H1 (cell line): Measurements from ENCODE around the gene AGRN.

Experiments
- NANOG ChIP-seq: IDR thresholded peaks from 2 replicates; pipeline ENCODE4 v1.6.1; 2011; ENCODE audit warnings: low read length, low read depth, mild to moderate bottlenecking, inconsistent platforms; ENCODE audit not compliant: insufficient read depth, poor library complexity, severe bottlenecking
- POLR2A ChIP-seq, 2 experiments: IDR thresholded peaks; 1 replicate in 1 of 2; 2 replicates in 1 of 2; pipeline ENCODE4 v1.6.1; 2011; ENCODE audit warnings: low read depth in 2 of 2, low read length in 2 of 2, mild to moderate bottlenecking in 2 of 2; ENCODE audit errors: control extremely low read depth in 1 of 2
- POLR2AphosphoS5 ChIP-seq: IDR thresholded peaks from 2 replicates; pipeline ENCODE4 v1.6.1; 2011; ENCODE audit warnings: low read depth, low read length

DNA sequence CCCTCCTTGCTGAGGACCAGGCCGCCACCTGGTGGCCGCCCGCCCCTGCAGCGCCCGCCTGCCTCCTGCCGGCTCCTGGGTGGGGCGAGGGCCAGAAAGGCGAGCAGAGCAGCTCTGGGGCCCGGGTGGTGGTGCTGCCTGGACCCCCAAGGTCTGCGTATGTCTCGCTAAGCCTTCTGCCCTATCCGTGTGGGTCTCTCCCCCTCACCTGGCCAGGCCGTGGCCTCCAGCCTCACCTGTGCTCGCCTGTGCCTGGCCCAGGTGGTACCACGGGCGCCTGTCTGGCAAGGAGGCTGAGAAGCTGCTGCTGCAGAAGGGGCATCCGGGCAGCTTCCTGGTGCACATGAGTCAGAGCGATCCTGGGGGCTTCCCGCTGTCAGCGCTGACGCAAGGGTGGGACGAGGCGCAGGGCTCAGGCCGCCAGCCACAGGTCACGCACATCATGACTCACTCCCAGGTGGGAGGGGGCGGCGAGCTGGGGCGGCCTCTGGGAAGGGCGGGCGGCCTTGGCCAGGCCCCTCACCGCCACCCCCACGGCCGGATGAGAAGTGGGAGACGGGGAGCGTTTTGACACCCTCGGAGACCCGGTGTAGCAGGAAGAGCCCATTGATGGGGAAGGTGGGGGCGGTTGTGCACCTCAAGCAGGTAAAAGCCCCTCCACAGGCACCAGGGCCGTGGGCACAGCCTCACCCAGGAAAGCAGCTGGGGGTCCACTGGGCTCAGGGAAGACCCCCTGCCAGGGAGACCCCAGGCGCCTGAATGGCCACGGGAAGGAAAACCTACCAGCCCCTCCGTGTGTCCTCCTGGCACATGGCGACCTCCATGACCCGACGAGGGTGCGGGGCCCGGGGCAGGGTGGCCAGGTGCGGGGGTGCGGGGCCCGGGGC is 44.3 kb downstream of the AGRN start:
- TF ChIP-seq POLR2AphosphoS5, result no peak
- TF ChIP-seq POLR2A (IDR thresholded peaks at IDR 0.05; ENCODE audit: control extremely low read depth in 1 of 2, low read depth in 2 of 2, low read length in 2 of 2), result no peak
- no peak for TF ChIP-seq NANOG
